PC-3 (cell line): Measurements from ENCODE around the gene ACOX1. TPM values are rescaled to one million over a fixed set of nuclear protein-coding genes. Genes with fewer than 3 reads are reported as not detected.

Experiments
- ATAC-seq: fragments of 200-7000 bp; cut with Tn5 transposase; 2 replicates; pipeline ENCODE4 v1.9.1; 2020; ENCODE audit warnings: mild to moderate bottlenecking, moderate library complexity
- BruUV-seq: library from RNA; stranded (reverse); fragments of 400-500 nt; replicated peaks from 2 replicates; lab custom pipeline; 2021; lab: Mats Ljungman, UMichigan
- CTCF ChIA-PET: fragments of 300-600 bp; sonication (Branson Sonifier 250); formaldehyde crosslinking; loops from one replicate; lab custom pipeline; 2022; ENCODE audit warnings: antibody characterized with exemption; lab: Charles Lee
- POLR2A ChIA-PET: fragments of 300-600 bp; sonication (Branson Sonifier 250); formaldehyde crosslinking; loops from one replicate; lab custom pipeline; 2022; ENCODE audit warnings: antibody characterized with exemption; ENCODE audit not compliant: unreplicated experiment; lab: Charles Lee
- DNase-seq: peaks from one replicate; pipeline ENCODE4 v3.0.0-alpha.2; 2015
- H2AFZ ChIP-seq: fragments of 300-600 bp; sonication (generic); 2 replicates; pipeline ENCODE4 v1.6.0; 2016; ENCODE audit warnings: antibody characterized with exemption, low read length
- H3F3A ChIP-seq: fragments of 300-600 bp; sonication (generic); one replicate; pipeline ENCODE4 v1.6.0; 2017; ENCODE audit warnings: antibody characterized with exemption, low read length, control low read depth, mild to moderate bottlenecking; ENCODE audit not compliant: unreplicated experiment
- H3K27ac ChIP-seq: fragments of 300-600 bp; sonication (generic); 2 replicates; pipeline ENCODE4 v1.5.1; 2016; ENCODE audit warnings: mild to moderate bottlenecking, low read length
- H3K27me3 ChIP-seq: fragments of 300-600 bp; sonication (generic); 2 replicates; pipeline ENCODE4 v1.6.1; 2016; ENCODE audit warnings: low read length, mixed read lengths
- H3K36me3 ChIP-seq: fragments of 300-600 bp; sonication (generic); 2 replicates; pipeline ENCODE4 v1.6.1; 2016; ENCODE audit warnings: low read depth, mixed run types, low read length, mixed read lengths
- H3K4me1 ChIP-seq: fragments of 300-600 bp; sonication (generic); 2 replicates; pipeline ENCODE4 v1.5.1; 2016; ENCODE audit warnings: low read length; ENCODE audit not compliant: insufficient read depth
- H3K4me2 ChIP-seq: fragments of 300-600 bp; sonication (generic); 2 replicates; pipeline ENCODE4 v1.6.0; 2016; ENCODE audit warnings: low read length
- H3K4me3 ChIP-seq: fragments of 300-600 bp; sonication (generic); 2 replicates; pipeline ENCODE4 v1.5.1; 2016; ENCODE audit warnings: mild to moderate bottlenecking, low read length, mixed read lengths
- H3K79me2 ChIP-seq: fragments of 300-600 bp; sonication (generic); 2 replicates; pipeline ENCODE4 v1.6.1; 2017; ENCODE audit warnings: low read length, mixed read lengths
- H3K9ac ChIP-seq: fragments of 300-600 bp; sonication (generic); 2 replicates; pipeline ENCODE4 v1.6.0; 2016; ENCODE audit warnings: mild to moderate bottlenecking, low read length
- H3K9me2 ChIP-seq: fragments of 300-600 bp; sonication (generic); replicated peaks from 2 replicates; pipeline ENCODE4 v1.6.1; 2016; ENCODE audit warnings: mixed run types, low read length, mixed read lengths
- H3K9me3 ChIP-seq: fragments of 300-600 bp; sonication (generic); 2 replicates; pipeline ENCODE4 v1.6.1; 2016; ENCODE audit warnings: low read length, mixed read lengths
- H4K20me1 ChIP-seq: fragments of 300-600 bp; sonication (generic); 2 replicates; pipeline ENCODE4 v1.6.1; 2016; ENCODE audit warnings: low read length, mixed read lengths
- CTCF ChIP-seq: fragments of 300-600 bp; sonication (generic); conservative IDR thresholded peaks from 2 replicates; pipeline ENCODE4 v1.5.1; 2017; ENCODE audit warnings: antibody characterized with exemption, low read depth, mild to moderate bottlenecking, low read length
- EZH2 ChIP-seq: fragments of 300-600 bp; sonication (generic); IDR thresholded peaks from one replicate; pipeline ENCODE4 v1.6.1; 2017; ENCODE audit warnings: antibody characterized with exemption, mild to moderate bottlenecking, low read length; ENCODE audit not compliant: unreplicated experiment
- EZH2phosphoT487 ChIP-seq: fragments of 300-600 bp; sonication (generic); IDR thresholded peaks from 2 replicates; pipeline ENCODE4 v1.6.1; 2018; ENCODE audit warnings: mild to moderate bottlenecking, antibody characterized with exemption, low read length, borderline replicate concordance
- intact Hi-C: fragments of 100-400 bp; cut with micrococcal nuclease; formaldehyde crosslinking; loops from 2 replicates; pipeline ENCODE4 v1.9.0; 2023
- total RNA-seq: library from RNA; depleted of rRNA; stranded (reverse); fragments of >200 nt; gene quantifications from 2 replicates; pipeline ENCODE4 v1.2.3, GENCODE V29; 2014

Gene ACOX1
- total RNA-seq, 1 experiment from 2014 or later, result 63.2 TPM

GRCh38 chr17:75901727-75902126 lies 77.2 kb downstream of the ACOX1 start:
- ChIA-PET CTCF (no interaction called here), POLR2A (no interaction called here)
- H2AFZ ChIP-seq, result no peak overlapping the region
- peaks cover 26% of the 10 kb centered on the region for H3K79me2 ChIP-seq
- no peaks in the 10 kb centered on the region for H3K9me2 ChIP-seq
- H3K4me3 ChIP-seq, result no peak overlapping the region
- no TSS peak for BruUV-seq
- no peaks in the 10 kb centered on the region for H3K27me3 ChIP-seq
- DNase-seq (no peak), ATAC-seq (no peak)
- no peaks in the 10 kb centered on the region for H4K20me1 ChIP-seq
- intact Hi-C loops, result loop anchor here (10.0 kb wide), 1 partner anchor 373 kb away; no protein-coding TSS in a partner anchor
- H3K4me1 ChIP-seq, result peaks cover 18% of the 10 kb centered on the region
- H3K36me3 ChIP-seq, result peaks cover 32% of the 10 kb centered on the region
- H3K9ac ChIP-seq, result no peak overlapping the region
- H3K4me2 ChIP-seq, result no peak overlapping the region
- TF ChIP-seq CTCF (no peak), EZH2 (no peak), EZH2phosphoT487 (no peak)
- H3K27ac ChIP-seq, result no peak overlapping the region
- no peaks in the 10 kb centered on the region for H3K9me3 ChIP-seq
- peaks cover 9% of the 10 kb centered on the region for H3F3A ChIP-seq

DNA sequence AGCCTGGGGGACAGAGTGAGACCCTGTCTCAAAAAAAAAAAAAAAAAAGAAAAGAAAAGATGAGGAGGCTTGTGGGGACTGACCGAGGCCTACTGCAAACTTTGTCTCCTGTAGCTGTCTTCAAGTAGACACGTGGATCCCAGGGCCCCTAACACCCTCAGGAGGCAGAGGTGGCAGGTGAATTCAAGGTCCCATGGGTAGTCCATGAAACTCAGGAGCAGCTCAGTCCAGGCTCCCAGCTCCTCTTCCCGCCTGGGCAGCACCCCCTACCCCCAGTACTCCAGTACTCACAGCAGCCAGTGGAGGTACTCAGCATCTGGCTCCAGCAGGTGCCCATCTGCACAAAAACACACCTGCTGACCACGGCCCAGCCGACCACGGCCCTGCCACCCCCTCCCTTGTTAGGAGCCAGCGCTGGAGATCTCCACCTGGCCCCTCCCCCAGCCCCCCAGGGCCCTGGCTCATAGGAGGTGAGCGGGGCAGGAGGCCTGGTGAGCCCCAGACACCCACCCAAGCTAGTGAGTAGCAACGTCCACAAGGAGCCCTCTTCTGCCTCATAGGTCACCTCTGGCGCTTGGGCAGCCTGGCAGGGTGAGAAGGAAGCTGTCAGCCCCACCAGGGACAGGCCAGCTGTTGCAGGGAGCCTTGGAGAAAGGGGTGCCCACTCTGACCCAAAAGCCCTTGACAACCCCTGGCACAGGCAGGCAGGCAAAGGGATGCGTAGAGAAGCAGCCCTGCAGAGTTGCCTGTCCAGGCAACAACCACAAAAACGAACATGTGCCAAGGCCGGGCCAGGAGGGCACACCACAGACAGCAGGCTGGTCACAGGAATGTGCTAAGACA lies 78.1 kb downstream of the ACOX1 start:
- no peak for ATAC-seq
- BruUV-seq, result no TSS peak

More for the DNA sequence above, 78.1 kb downstream of the ACOX1 start:
- Histone ChIP-seq H3K9me2 (no peaks in the 10 kb centered on the region), H3K79me2 (peaks cover 31% of the 10 kb centered on the region), H3K4me2 (no peak overlapping the region), H3K9ac (no peak overlapping the region), H3K27me3 (no peaks in the 10 kb centered on the region), H3K27ac (no peak overlapping the region), H3K4me3 (no peak overlapping the region), H3K9me3 (no peaks in the 10 kb centered on the region), H4K20me1 (no peaks in the 10 kb centered on the region), H3K36me3 (peaks cover 32% of the 10 kb centered on the region), H3F3A (peaks cover 9% of the 10 kb centered on the region), H3K4me1 (peaks cover 18% of the 10 kb centered on the region), H2AFZ (no peak overlapping the region)
- intact Hi-C loops, result loop anchor here (10.0 kb wide), 1 partner anchor 374 kb away; no protein-coding TSS in a partner anchor
- TF ChIP-seq CTCF, result no peak
- no peak for TF ChIP-seq EZH2phosphoT487
- TF ChIP-seq EZH2, result no peak
- no peak for DNase-seq
- CTCF ChIA-PET, result no interaction called here
- POLR2A ChIA-PET, result no interaction called here
